ENCODE results near the gene B3GNT7.

Gene B3GNT7

DNA sequence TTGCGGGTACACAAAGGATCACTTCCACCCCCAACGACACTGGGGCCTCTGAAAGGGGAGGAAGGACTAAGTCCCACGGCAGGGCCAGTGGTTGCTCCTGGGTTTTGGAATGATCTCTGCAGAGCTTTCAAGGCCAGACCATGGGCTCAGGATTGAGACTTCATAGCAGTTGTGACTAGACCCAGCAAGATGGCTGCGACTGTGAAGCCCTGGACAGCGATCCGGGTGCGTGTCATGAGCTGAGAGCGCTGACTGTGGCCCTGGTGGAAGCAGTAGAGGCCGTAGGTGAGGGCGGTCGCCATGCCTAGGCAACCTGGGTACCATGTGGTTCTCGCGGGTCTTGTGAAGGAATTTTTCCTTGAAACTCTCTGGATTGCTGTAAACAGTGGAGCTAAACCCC, 41.4 kb downstream of the B3GNT7 start (continued):
- no peak for TF ChIP-seq ZNF302 (tag by site-specific recombination; IDR thresholded peaks at IDR 0.05; ENCODE audit: low read depth)

DNA sequence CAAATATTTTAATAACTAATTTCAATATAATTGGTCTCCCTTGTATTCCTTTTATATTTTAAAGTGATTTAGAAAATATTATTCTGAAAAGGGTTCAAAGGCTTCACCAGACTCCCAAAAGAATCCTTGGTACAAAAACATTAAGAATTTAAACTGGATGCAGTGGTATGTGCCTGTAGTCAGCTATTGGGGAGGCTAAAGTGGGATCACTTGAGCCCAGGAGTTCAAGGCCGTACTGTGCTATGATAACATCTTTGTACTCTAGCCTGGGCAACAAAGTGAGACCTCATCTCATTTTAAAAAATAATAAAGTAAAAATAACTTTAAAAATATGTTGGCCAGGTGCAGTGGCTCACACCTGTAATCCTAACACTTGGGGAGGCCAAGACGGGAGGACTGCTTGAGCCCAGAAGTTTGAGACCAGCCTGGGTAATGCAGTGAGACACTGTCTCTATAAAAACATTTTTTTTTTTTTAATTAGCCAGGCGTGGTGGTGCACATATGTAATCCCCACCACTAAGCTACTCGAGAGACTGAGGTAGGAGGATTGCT, 54.1 kb downstream of the B3GNT7 start:
- ChIA-PET POLR2A (interaction anchor here (1.4 to 8.6 kb wide), 2 partner anchors 15 to 24 kb away, joined by 4 to 119 read pairs; partner anchors contain the start of gene NCL), CTCF (interaction anchor here (0.6 to 1.2 kb wide), 4 partner anchors 9 to 198 kb away, joined by 3 to 4 read pairs (median 4); no protein-coding TSS in a partner anchor)
- TF ChIP-seq ZNF558 (tag by site-specific recombination; IDR thresholded peaks at IDR 0.05) (no peak), SCRT2 (tag by site-specific recombination; IDR thresholded peaks at IDR 0.05) (no peak), ZNF280C (tag by site-specific recombination; IDR thresholded peaks at IDR 0.05) (no peak), ZNF585B (tag by site-specific recombination; IDR thresholded peaks at IDR 0.05) (no peak), PATZ1 (tag by site-specific recombination; IDR thresholded peaks at IDR 0.05) (no peak)
- Histone ChIP-seq H3K36me3 (ENCODE audit: control insufficient read depth in 2 of 2, insufficient read depth in 1 of 2, low read length in 2 of 2) (peaks cover 10 to 29% of the 10 kb centered on the region in 2 experiments), H3K4me3 (ENCODE audit: low read depth, low read length) (no peak overlapping the region), H3K9me3 (ENCODE audit: control insufficient read depth, insufficient read depth, low read depth, low read length) (no peaks in the 10 kb centered on the region), H3K4me1 (ENCODE audit: control insufficient read depth, insufficient read depth, low read length) (no peaks in the 10 kb centered on the region), H3K27ac (ENCODE audit: extremely low read depth, low read depth, low read length) (no peak overlapping the region)

- H3K4me3 ChIP-seq (ENCODE audit: low read depth, low read length): no peak overlapping the region
- ChIA-PET CTCF (interaction anchor here (0.7 to 3.6 kb wide), 3 partner anchors 18 to 39 kb away, joined by 4 to 22 read pairs (median 4); no protein-coding TSS in a partner anchor), POLR2A (interaction anchor here (0.6 to 8.6 kb wide), 6 partner anchors 14 to 91 kb away, joined by 4 to 119 read pairs (median 5); partner anchors contain the start of gene NCL)
- H3K27ac ChIP-seq (ENCODE audit: extremely low read depth, low read depth, low read length): no peak overlapping the region
- peaks cover 17 to 39% of the 10 kb centered on the region in 2 experiments for H3K36me3 ChIP-seq (ENCODE audit: control insufficient read depth in 2 of 2, insufficient read depth in 1 of 2, low read length in 2 of 2)
- no peaks in the 10 kb centered on the region for H3K4me1 ChIP-seq (ENCODE audit: control insufficient read depth, insufficient read depth, low read length)
- H3K9me3 ChIP-seq (ENCODE audit: control insufficient read depth, insufficient read depth, low read depth, low read length): no peaks in the 10 kb centered on the region
- TF ChIP-seq REST (tag by site-specific recombination; IDR thresholded peaks at IDR 0.05): no peak
- no peak for TF ChIP-seq MZF1 (tag by site-specific recombination; IDR thresholded peaks at IDR 0.05; ENCODE audit: borderline replicate concordance)
- no peak for TF ChIP-seq ZNF148 (tag by site-specific recombination; IDR thresholded peaks at IDR 0.05; ENCODE audit: borderline replicate concordance)
- TF ChIP-seq ZNF843 (tag by site-specific recombination; IDR thresholded peaks at IDR 0.05): no peak
- TF ChIP-seq IKZF3 (tag by site-specific recombination; IDR thresholded peaks at IDR 0.05): no peak
- TF ChIP-seq ZNF2 (tag by site-specific recombination; IDR thresholded peaks at IDR 0.05): no peak
- no peak for TF ChIP-seq ZNF112 (tag by site-specific recombination; IDR thresholded peaks at IDR 0.05)
- TF ChIP-seq KLF7 (tag by site-specific recombination; IDR thresholded peaks at IDR 0.05; ENCODE audit: borderline replicate concordance): no peak
- TF ChIP-seq, protein P1, sequence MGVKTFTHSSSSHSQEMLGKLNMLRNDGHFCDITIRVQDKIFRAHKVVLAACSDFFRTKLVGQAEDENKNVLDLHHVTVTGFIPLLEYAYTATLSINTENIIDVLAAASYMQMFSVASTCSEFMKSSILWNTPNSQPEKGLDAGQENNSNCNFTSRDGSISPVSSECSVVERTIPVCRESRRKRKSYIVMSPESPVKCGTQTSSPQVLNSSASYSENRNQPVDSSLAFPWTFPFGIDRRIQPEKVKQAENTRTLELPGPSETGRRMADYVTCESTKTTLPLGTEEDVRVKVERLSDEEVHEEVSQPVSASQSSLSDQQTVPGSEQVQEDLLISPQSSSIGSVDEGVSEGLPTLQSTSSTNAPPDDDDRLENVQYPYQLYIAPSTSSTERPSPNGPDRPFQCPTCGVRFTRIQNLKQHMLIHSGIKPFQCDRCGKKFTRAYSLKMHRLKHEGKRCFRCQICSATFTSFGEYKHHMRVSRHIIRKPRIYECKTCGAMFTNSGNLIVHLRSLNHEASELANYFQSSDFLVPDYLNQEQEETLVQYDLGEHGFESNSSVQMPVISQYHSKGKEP (tag by site-specific recombination; IDR thresholded peaks at IDR 0.05): no peak
- TF ChIP-seq ZNF335 (tag by site-specific recombination; conservative IDR thresholded peaks at IDR 0.05): no peak
- TF ChIP-seq, protein P2, sequence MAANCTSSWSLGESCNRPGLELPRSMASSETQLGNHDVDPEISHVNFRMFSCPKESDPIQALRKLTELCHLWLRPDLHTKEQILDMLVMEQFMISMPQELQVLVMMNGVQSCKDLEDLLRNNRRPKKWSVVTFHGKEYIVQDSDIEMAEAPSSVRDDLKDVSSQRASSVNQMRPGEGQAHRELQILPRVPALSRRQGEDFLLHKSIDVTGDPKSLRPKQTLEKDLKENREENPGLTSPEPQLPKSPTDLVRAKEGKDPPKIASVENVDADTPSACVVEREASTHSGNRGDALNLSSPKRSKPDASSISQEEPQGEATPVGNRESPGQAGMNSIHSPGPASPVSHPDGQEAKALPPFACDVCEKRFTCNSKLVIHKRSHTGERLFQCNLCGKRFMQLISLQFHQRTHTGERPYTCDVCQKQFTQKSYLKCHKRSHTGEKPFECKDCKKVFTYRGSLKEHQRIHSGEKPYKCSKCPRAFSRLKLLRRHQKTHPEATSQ (tag by site-specific recombination; IDR thresholded peaks at IDR 0.05): no peak
- no peak for TF ChIP-seq ZNF521 (tag by site-specific recombination; IDR thresholded peaks at IDR 0.05)
- TF ChIP-seq GLIS1 (tag by site-specific recombination; IDR thresholded peaks at IDR 0.05): no peak
Measured at GRCh38 chr2:231450548-231450989, 55.1 kb downstream of the B3GNT7 start.

Measured in HEK293 (cell line).